Sigmoid colon (tissue), 4 donors: ENCODE results near the gene LTBP1.

Experiments used
- POLR2A ChIP-seq, 2 donors: fragments of 450-650 bp; IDR thresholded peaks; one replicate each; pipeline ENCODE4 v1.6.1; 2016; ENCODE audit warnings: antibody characterized with exemption in 2 of 2, mild to moderate bottlenecking in 2 of 2, moderate library complexity in 2 of 2
- POLR2AphosphoS5 ChIP-seq, 4 donors: sonication (generic); formaldehyde crosslinking; IDR thresholded peaks; one replicate each; pipeline ENCODE4 v1.6.1; 2017; ENCODE audit warnings: antibody characterized with exemption in 4 of 4
- TF ChIP-seq, protein P1 (sequence below), 4 experiments: fragments of 450-650 bp in 3 of 4; fragments of 200-600 bp in 1 of 4; IDR thresholded peaks; one replicate each; pipeline ENCODE4 v1.5.1; 2016 to 2019; ENCODE audit warnings: antibody characterized with exemption in 4 of 4, mild to moderate bottlenecking in 3 of 4, moderate library complexity in 2 of 4

DNA sequence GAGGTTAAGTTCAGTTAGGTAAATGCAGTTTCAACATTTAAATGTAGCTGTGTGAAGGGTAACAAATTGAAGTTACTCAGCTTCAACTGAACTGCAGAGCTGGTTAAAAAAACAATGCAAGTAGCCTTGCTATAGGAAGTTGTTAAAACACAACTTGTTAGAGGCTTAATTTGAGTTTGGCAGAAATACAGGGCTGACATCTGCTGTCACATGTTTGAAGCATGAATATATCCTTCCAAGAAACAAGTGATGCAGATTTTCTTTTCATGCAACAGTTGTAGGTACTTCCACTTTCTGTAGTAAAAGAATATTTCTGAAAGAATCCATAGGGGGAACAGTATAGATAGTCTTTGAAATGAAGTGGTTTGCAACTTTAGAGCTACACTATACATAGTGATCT lies 321.0 kb downstream of the LTBP1 start:
- TF ChIP-seq POLR2A (IDR thresholded peaks at IDR 0.05) (no peak), POLR2AphosphoS5 (IDR thresholded peaks at IDR 0.05) (no peak)
- TF ChIP-seq, protein P1, sequence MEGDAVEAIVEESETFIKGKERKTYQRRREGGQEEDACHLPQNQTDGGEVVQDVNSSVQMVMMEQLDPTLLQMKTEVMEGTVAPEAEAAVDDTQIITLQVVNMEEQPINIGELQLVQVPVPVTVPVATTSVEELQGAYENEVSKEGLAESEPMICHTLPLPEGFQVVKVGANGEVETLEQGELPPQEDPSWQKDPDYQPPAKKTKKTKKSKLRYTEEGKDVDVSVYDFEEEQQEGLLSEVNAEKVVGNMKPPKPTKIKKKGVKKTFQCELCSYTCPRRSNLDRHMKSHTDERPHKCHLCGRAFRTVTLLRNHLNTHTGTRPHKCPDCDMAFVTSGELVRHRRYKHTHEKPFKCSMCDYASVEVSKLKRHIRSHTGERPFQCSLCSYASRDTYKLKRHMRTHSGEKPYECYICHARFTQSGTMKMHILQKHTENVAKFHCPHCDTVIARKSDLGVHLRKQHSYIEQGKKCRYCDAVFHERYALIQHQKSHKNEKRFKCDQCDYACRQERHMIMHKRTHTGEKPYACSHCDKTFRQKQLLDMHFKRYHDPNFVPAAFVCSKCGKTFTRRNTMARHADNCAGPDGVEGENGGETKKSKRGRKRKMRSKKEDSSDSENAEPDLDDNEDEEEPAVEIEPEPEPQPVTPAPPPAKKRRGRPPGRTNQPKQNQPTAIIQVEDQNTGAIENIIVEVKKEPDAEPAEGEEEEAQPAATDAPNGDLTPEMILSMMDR (IDR thresholded peaks at IDR 0.05) = no peak
